NCI-H2196 (cell line): Measurements from ENCODE around the gene LGALS3BP.
"Not testable (repeated sequence)": the region's sequence is repeated elsewhere in the genome, so short reads cannot be mapped to it uniquely, and the experiment has no call there.

Source experiments
- DNase-seq: peaks from one replicate; lab custom pipeline; 2025; ENCODE audit not compliant: unreplicated experiment; lab: John Stamatoyannopoulos, UW

LGALS3BP gene

GRCh38 chr17:78979780-78980623 is at the start of gene LGALS3BP:
LGALS3BP (minus strand) TSS chr17:78979923; CDS start chr17:78977191, 2,732 bp downstream.
- DNase-seq, result peak; percentile 98

GRCh38 chr17:79028496-79029326 is 49.0 kb upstream of the LGALS3BP start:
- DNase-seq, result no peak

GRCh38 chr17:79027925-79028491 is 48.3 kb upstream of the LGALS3BP start:
- no peak for DNase-seq

GRCh38 chr17:79027274-79027924 is 47.7 kb upstream of the LGALS3BP start:
- no peak for DNase-seq

- DNase-seq, result peak; percentile 83
Observed at GRCh38 chr17:79026376-79027273, 46.9 kb upstream of the LGALS3BP start.

GRCh38 chr17:79024901-79025737 is 45.4 kb upstream of the LGALS3BP start:
- no peak for DNase-seq

- no peak for DNase-seq
Observed at GRCh38 chr17:79023886-79024771, 44.4 kb upstream of the LGALS3BP start, which contains the start of gene C1QTNF1. C1QTNF1 (plus strand) TSS chr17:79024169; CDS start chr17:79043969, 19,800 bp downstream.

GRCh38 chr17:79023180-79023705 is 43.5 kb upstream of the LGALS3BP start:
- DNase-seq, result no peak

- no peak for DNase-seq
Observed at GRCh38 chr17:79022507-79022991, 42.8 kb upstream of the LGALS3BP start.

GRCh38 chr17:79021929-79022328 is 42.2 kb upstream of the LGALS3BP start:
- not testable (repeated sequence) for DNase-seq

- DNase-seq, result no peak
Observed at GRCh38 chr17:79020631-79021301, 41.0 kb upstream of the LGALS3BP start.

- peak; percentile 84 for DNase-seq
Observed at GRCh38 chr17:79019632-79020584, 40.2 kb upstream of the LGALS3BP start.

GRCh38 chr17:79019261-79019631 is 39.5 kb upstream of the LGALS3BP start:
- DNase-seq, result no peak

- no peak for DNase-seq
Observed at GRCh38 chr17:79018370-79018695, 38.6 kb upstream of the LGALS3BP start.

GRCh38 chr17:79017546-79018369 is 38.0 kb upstream of the LGALS3BP start:
- DNase-seq, result no peak
